Measurements from ENCODE around the gene CETN3.
"Not testable (repeated sequence)": the region's sequence is repeated elsewhere in the genome, so short reads cannot be mapped to it uniquely, and the experiment has no call there.

Gene CETN3

DNA sequence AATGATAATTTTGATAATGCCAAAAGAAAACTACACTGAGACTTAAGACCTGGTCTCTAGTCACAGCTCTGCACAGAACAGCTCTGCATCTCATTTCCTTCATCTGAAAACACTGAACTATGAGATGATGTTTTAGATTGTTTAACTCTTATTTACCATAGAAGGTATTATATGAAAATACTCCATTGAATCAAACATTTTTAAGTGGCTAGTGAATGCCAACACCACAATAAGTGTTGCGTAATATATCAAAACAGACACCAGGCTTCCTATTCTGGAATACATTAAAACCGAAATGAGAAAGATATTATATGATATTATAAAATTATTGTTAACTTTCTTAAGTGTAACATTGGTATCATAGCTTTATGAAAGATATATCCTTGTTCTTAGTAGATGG lies 14.6 kb downstream of the CETN3 start:
- Mint-ChIP-seq H3K4me3 (no peak overlapping the region), H3K4me1 (no peaks in the 10 kb centered on the region), H3K27ac (no peak overlapping the region), H3K27me3 (no peaks in the 10 kb centered on the region), H3K36me3 (peaks cover 46% of the 10 kb centered on the region), H3K9me3 (no peaks in the 10 kb centered on the region)
- no peak for ATAC-seq

DNA sequence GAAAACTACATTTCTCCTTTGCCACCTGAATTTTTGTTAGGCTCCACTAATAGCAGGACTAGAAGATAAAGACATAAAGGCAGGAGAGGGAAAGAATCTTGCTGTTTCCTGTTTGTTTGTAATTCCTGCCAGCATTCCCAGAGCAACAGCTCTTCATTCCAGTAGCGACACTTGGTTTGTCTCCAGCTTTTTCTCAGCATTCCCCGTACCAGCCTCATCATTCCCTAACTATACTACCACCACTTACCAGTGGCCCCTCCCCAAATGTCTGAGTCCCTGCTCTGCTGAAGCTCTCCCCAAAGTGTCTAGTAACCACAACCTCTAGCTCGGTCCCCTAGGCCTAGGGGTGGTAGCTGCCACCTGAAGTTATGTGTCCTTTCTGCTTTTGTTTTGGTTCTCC lies 18.6 kb downstream of the CETN3 start:
- no peak overlapping the region for H3K4me3 Mint-ChIP-seq
- H3K36me3 Mint-ChIP-seq, result peaks cover 27% of the 10 kb centered on the region
- H3K27me3 Mint-ChIP-seq, result no peaks in the 10 kb centered on the region
- ATAC-seq, result no peak
- no peak overlapping the region for H3K27ac Mint-ChIP-seq
- no peaks in the 10 kb centered on the region for H3K9me3 Mint-ChIP-seq
- H3K4me1 Mint-ChIP-seq, result no peaks in the 10 kb centered on the region

- Mint-ChIP-seq H3K27ac (no peak overlapping the region), H3K4me1 (no peaks in the 10 kb centered on the region), H3K4me3 (no peak overlapping the region), H3K36me3 (peaks cover 27% of the 10 kb centered on the region), H3K9me3 (no peaks in the 10 kb centered on the region), H3K27me3 (no peaks in the 10 kb centered on the region)
- ATAC-seq, result no peak
Measured at GRCh38 chr5:90390326-90390725, 19.2 kb downstream of the CETN3 start.

DNA sequence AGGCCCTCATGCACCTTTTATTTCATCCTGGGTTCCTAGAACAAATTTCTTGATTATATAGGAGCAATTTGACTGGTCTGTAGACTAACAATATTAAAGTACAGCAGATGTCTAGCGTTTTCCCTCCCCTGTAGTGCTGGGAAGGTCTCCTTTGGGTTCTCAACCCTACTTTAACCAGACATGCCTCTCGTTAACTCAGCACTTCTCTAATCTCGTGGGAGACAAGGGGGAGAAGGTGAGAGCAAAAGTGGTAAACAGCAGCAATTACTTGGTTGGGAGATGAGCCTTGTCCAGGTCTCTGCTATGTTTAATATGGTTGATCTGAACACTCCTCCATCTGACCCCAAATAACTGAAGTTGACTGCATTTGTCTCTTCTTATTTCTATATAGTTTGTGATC lies 22.0 kb downstream of the CETN3 start:
- ATAC-seq, result no peak
- Mint-ChIP-seq H3K4me3 (no peak overlapping the region), H3K9me3 (no peaks in the 10 kb centered on the region), H3K4me1 (no peaks in the 10 kb centered on the region), H3K36me3 (peaks cover 18% of the 10 kb centered on the region), H3K27me3 (no peaks in the 10 kb centered on the region), H3K27ac (no peak overlapping the region)

DNA sequence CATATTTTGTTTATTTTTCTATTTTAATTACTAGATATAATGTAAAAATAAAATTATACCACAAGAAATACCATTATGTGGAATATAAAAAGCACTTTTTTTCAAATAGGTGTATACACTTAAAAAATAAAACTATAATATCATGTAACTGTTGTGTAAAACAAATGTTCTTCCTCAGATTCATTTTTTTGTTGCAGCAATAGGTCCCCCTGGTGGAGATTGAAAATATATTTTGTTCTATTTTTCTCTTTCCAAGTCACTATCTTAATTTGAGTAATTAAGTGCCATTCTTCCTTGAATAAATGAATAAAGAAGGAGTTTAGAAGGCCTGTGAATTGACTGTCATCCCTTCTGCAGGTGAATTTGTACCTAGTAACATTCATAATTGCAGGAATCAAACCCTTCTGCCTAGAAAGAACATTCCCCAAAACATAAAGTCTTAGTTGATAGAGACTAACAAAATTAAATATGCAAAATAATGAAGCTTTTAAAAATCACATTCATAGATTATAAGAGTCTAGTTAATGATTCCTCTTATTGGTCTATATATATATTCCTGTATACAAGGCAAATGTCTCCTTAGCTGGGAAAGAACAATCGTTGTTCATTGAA lies 23.4 kb downstream of the CETN3 start:
- no peaks in the 10 kb centered on the region for H3K4me1 Mint-ChIP-seq
- no peak overlapping the region for H3K27ac Mint-ChIP-seq
- peaks cover 5% of the 10 kb centered on the region for H3K36me3 Mint-ChIP-seq
- H3K9me3 Mint-ChIP-seq, result no peaks in the 10 kb centered on the region
- H3K27me3 Mint-ChIP-seq, result no peaks in the 10 kb centered on the region
- no peak overlapping the region for H3K4me3 Mint-ChIP-seq
- ATAC-seq, result no peak

- H3K9me3 Mint-ChIP-seq, result no peaks in the 10 kb centered on the region
- H3K4me1 Mint-ChIP-seq, result no peaks in the 10 kb centered on the region
- no peak overlapping the region for H3K4me3 Mint-ChIP-seq
Measured at GRCh38 chr5:90384389-90384788, 25.2 kb downstream of the CETN3 start.

GRCh38 chr5:90383903-90384302 lies 25.7 kb downstream of the CETN3 start:
- Mint-ChIP-seq H3K27me3 (peaks cover 16% of the 10 kb centered on the region), H3K9me3 (no peaks in the 10 kb centered on the region), H3K27ac (no peak overlapping the region), H3K36me3 (no peaks in the 10 kb centered on the region), H3K4me1 (no peaks in the 10 kb centered on the region), H3K4me3 (no peak overlapping the region)
- ATAC-seq, result no peak

More at GRCh38 chr5:90384389-90384788, 25.2 kb downstream of the CETN3 start:
- Mint-ChIP-seq H3K27me3 (peaks cover 12% of the 10 kb centered on the region), H3K36me3 (no peaks in the 10 kb centered on the region), H3K27ac (no peak overlapping the region)
- no peak for ATAC-seq

DNA sequence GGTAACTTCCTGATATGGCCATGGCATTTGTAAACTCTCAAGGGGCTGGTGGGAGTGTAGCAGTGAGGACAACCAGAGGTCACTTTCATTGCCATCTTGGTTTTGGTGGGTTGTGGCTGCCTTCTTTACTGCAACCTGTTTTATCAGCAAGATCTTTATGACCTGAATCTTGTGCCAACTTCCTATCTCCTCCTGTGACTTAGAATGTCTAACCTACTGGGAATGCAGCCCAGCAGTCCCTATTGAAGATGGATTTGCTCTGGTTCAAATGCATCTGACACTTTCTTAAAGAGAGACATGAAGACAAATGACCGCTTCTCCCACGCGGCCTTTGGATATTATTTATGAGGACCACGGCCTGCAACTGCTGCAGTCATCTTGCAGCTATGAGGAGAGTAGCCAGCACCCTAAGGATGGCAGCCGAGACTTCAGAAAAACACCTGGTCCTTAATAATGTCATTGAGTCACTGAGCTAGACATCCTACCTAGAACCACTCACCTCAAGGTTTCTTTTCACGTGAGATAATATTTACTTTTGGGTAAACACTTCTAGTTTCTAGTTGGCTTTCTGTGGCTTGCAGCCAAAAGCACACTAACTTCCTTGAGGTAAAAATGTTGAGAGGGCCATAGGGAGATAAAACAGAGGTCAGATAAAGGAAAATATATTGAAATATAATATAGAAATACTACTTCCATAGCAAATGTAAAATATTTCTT lies 28.2 kb downstream of the CETN3 start:
- H3K4me3 Mint-ChIP-seq, result no peak overlapping the region
- H3K9me3 Mint-ChIP-seq, result no peaks in the 10 kb centered on the region
- H3K27me3 Mint-ChIP-seq, result peaks cover 16% of the 10 kb centered on the region
- no peaks in the 10 kb centered on the region for H3K4me1 Mint-ChIP-seq
- ATAC-seq, result no peak
- no peaks in the 10 kb centered on the region for H3K36me3 Mint-ChIP-seq
- no peak overlapping the region for H3K27ac Mint-ChIP-seq

DNA sequence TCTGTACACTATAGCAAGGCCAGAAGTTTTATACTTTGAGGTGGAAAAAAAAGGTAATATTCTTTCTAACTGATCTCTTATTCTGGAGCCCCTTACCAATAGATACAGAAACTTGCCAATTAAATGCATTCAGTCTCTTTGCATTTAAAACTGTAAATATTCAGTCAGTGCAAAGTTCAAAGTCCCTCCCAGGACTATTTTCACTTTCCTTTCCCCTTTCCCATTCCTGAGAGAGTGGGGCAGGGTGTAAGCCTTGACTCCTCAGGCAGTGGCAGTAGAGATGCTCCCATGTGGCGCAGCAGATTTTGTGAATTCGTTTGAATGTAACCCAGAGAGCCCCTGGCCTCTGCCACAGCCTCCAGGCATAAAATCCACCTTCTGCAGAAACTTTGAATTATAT lies 29.9 kb downstream of the CETN3 start:
- H3K4me3 Mint-ChIP-seq, result no peak overlapping the region
- ATAC-seq, result no peak

DNA sequence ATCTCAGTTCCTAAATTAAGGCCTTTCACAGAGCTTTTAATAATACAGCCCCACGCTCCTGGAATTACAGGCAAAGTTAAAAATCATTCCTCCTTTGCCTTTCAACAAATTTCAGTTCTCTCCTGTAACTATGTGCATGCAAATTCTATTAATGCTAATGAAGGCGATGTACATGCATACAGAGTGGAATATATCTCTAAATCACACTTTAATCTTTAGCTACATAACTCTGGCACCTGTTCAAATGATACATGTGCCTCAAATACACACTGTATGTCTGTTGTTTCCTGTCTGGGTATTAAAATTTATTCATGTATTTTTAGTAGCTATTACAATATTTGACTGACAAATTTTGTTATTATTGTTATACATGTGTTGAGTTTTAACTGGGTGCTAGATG lies 30.8 kb downstream of the CETN3 start:
- H3K27ac Mint-ChIP-seq, result no peak overlapping the region
- no peak overlapping the region for H3K4me3 Mint-ChIP-seq
- no peak for ATAC-seq
- peaks cover 16% of the 10 kb centered on the region for H3K27me3 Mint-ChIP-seq
- H3K9me3 Mint-ChIP-seq, result no peaks in the 10 kb centered on the region
- H3K36me3 Mint-ChIP-seq, result no peaks in the 10 kb centered on the region
- H3K4me1 Mint-ChIP-seq, result no peaks in the 10 kb centered on the region

More for the DNA sequence above, 29.9 kb downstream of the CETN3 start:
- Mint-ChIP-seq H3K27ac (no peak overlapping the region), H3K9me3 (no peaks in the 10 kb centered on the region), H3K27me3 (peaks cover 16% of the 10 kb centered on the region), H3K36me3 (no peaks in the 10 kb centered on the region), H3K4me1 (no peaks in the 10 kb centered on the region)

DNA sequence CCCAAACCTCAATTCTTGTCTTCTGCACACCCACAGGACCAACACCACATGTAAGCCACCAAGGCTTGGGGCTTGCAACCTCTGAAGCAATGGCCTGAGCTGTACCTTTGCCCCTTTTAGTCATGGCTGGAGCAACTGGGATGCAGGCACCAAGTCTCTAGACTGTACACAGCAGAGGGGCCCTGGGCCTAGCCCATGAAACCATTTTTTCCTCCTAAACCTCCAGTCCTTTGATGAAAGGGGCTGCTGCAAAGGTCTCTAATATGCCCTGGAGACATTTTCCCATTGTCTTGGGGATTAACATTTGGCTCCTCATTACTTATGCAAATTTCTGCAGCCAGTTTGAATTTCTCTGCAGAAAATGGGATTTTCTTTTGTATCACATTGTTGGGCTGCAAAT lies 38.3 kb downstream of the CETN3 start:
- not testable (repeated sequence) for H3K4me3 Mint-ChIP-seq, H3K4me1 Mint-ChIP-seq, H3K36me3 Mint-ChIP-seq, H3K27ac Mint-ChIP-seq, ATAC-seq
- Mint-ChIP-seq H3K9me3 (peaks cover 15% of the 10 kb centered on the region), H3K27me3 (peaks cover 13% of the 10 kb centered on the region)

- H3K9me3 Mint-ChIP-seq, result peaks cover 15% of the 10 kb centered on the region
- peaks cover 17% of the 10 kb centered on the region for H3K27me3 Mint-ChIP-seq
- H3K27ac Mint-ChIP-seq, result no peak overlapping the region
- no peak overlapping the region for H3K4me3 Mint-ChIP-seq
- H3K4me1 Mint-ChIP-seq, result no peaks in the 10 kb centered on the region
- no peak for ATAC-seq
- H3K36me3 Mint-ChIP-seq, result peaks cover 8% of the 10 kb centered on the region
Measured at GRCh38 chr5:90368454-90369246, 40.9 kb downstream of the CETN3 start.

GRCh38 chr5:90367879-90368278 lies 41.7 kb downstream of the CETN3 start:
- Mint-ChIP-seq H3K9me3 (peaks cover 15% of the 10 kb centered on the region), H3K4me3 (no peak overlapping the region), H3K36me3 (peaks cover 8% of the 10 kb centered on the region), H3K27ac (no peak overlapping the region), H3K27me3 (peaks cover 25% of the 10 kb centered on the region), H3K4me1 (no peaks in the 10 kb centered on the region)
- no peak for ATAC-seq

DNA sequence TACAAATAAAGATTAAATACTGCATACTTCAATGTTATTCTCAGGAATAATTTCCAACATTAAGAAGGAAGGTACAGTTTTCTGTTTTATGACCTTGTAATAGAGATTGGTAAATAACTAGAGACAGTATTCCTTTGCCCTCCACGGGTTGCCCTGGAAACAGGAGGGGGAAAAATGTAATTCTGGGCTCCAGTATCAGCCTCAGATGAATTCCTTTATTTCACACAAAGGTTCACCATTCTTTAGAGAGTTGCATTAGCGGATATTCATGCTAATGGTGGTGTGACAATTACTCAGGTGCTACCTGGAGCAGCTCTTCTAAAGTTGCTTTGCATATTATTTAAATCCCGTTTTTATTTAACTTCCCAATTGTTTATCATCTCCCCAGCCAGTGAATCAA lies 42.6 kb downstream of the CETN3 start:
- Mint-ChIP-seq H3K27ac (no peak overlapping the region), H3K9me3 (peaks cover 13% of the 10 kb centered on the region), H3K4me1 (no peaks in the 10 kb centered on the region), H3K27me3 (peaks cover 34% of the 10 kb centered on the region), H3K4me3 (no peak overlapping the region), H3K36me3 (peaks cover 6% of the 10 kb centered on the region)
- no peak for ATAC-seq

DNA sequence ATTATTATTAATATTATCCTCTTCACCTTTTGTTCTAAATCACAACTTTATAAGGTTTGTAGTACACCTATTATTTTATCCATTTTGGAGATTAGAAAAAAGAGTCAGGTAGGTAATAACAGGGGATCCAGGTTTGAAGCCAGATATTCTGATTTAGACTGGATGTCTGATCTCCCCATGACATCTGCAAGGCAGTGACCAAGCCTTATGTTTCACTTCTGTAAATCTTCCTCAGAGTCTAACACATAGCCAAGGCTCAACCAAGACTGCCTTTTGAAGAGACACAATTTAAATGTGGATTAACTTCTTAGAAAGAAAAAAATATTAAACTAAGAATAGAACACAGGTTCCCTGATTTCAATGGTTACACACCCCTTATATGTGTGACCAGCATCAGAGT lies 44.2 kb downstream of the CETN3 start:
- Mint-ChIP-seq H3K27me3 (peaks cover 48% of the 10 kb centered on the region), H3K27ac (no peak overlapping the region), H3K36me3 (no peaks in the 10 kb centered on the region), H3K9me3 (peaks cover 3% of the 10 kb centered on the region), H3K4me1 (no peaks in the 10 kb centered on the region), H3K4me3 (no peak overlapping the region)
- no peak for ATAC-seq
